ENCODE measurements around the gene RASSF1.

GRCh38 chr3:50320853-50321335, 19.7 kb downstream of the RASSF1 start:
- TF ChIP-seq CTCF (IDR thresholded peaks at IDR 0.05; ENCODE audit: insufficient read depth, low read depth, low read length) (no peak), EZH2 (IDR thresholded peaks at IDR 0.05; ENCODE audit: insufficient read depth, low read length) (no peak)

Measured in astrocyte (in vitro differentiated cells and primary cell).